ENCODE results near the gene CYB5D1.

The CYB5D1 gene

GRCh38 chr17:7903154-7904103 is 45.6 kb downstream of the CYB5D1 start:
- Histone ChIP-seq H4K20me1 (peaks cover 0 to 96% (median 38%) of the 10 kb centered on the region in 11 experiments; a peak in 16 of 22 replicates), H3K9me3 (replicated peaks in 1 of 11) (no peaks in the 10 kb centered on the region), H3K27ac (no peak overlapping the region)

GRCh38 chr17:7909089-7909488 is 51.3 kb downstream of the CYB5D1 start:
- H3K4me3 ChIP-seq = no peak overlapping the region
- H3K36me3 ChIP-seq = peaks cover 83 to 96% (median 90%) of the 10 kb centered on the region in 11 experiments
- H4K20me1 ChIP-seq = peaks cover 0 to 84% (median 48%) of the 10 kb centered on the region in 11 experiments; a peak in 14 of 22 replicates
- peak overlapping the region in 1 of 11 experiments; percentile 21; a peak in 1 of 22 replicates for H3K9ac ChIP-seq
- no peak for TF ChIP-seq Cebpa-rat (IDR thresholded peaks at IDR 0.05)
- H3K9me3 ChIP-seq (replicated peaks in 1 of 11) = no peaks in the 10 kb centered on the region
- H3K27ac ChIP-seq = no peak overlapping the region
- no peak overlapping the region for H3K4me2 ChIP-seq
- H3K4me1 ChIP-seq = peaks cover 22 to 39% (median 29%) of the 10 kb centered on the region in 10 experiments
- H3K27me3 ChIP-seq = no peaks in the 10 kb centered on the region

More at GRCh38 chr17:7903154-7904103, 45.6 kb downstream of the CYB5D1 start:
- peaks cover 0 to 8% (median 0%) of the 10 kb centered on the region in 10 experiments; a peak in 2 of 20 replicates for H3K4me1 ChIP-seq
- H3K4me2 ChIP-seq = no peak overlapping the region
- peak overlapping the region in 2 of 11 experiments; percentile 4 to 9; a peak in 1 of 22 replicates for H3K9ac ChIP-seq
- H3K4me3 ChIP-seq = no peak overlapping the region
- no peaks in the 10 kb centered on the region for H3K27me3 ChIP-seq
- H3K36me3 ChIP-seq = peaks cover 100% of the 10 kb centered on the region in 11 experiments
- no peak for TF ChIP-seq Cebpa-rat (IDR thresholded peaks at IDR 0.05)

GRCh38 chr17:7910281-7910680 is 52.5 kb downstream of the CYB5D1 start:
- peak overlapping the region in 1 of 11 experiments; percentile 68; a peak in 1 of 22 replicates for H3K27ac ChIP-seq
- H3K9me3 ChIP-seq (replicated peaks in 1 of 11) = no peaks in the 10 kb centered on the region
- peak overlapping the region in 9 of 11 experiments; percentile 10 to 59 (median 21); a peak in 7 of 22 replicates for H3K9ac ChIP-seq
- no peak overlapping the region for H3K4me3 ChIP-seq
- peaks cover 0 to 73% (median 42%) of the 10 kb centered on the region in 11 experiments; a peak in 14 of 22 replicates for H4K20me1 ChIP-seq
- no peaks in the 10 kb centered on the region for H3K27me3 ChIP-seq
- H3K36me3 ChIP-seq = peaks cover 72 to 86% (median 78%) of the 10 kb centered on the region in 11 experiments
- H3K4me1 ChIP-seq = peaks cover 34 to 51% (median 41%) of the 10 kb centered on the region in 10 experiments
- no peak for TF ChIP-seq Cebpa-rat (IDR thresholded peaks at IDR 0.05)
- H3K4me2 ChIP-seq = no peak overlapping the region

- no peaks in the 10 kb centered on the region for H3K9me3 ChIP-seq (replicated peaks in 1 of 11)
- peaks cover 0 to 69% (median 40%) of the 10 kb centered on the region in 11 experiments; a peak in 14 of 22 replicates for H4K20me1 ChIP-seq
- peaks cover 67 to 81% (median 74%) of the 10 kb centered on the region in 11 experiments for H3K36me3 ChIP-seq
- no peak overlapping the region for H3K4me3 ChIP-seq
- H3K27me3 ChIP-seq = no peaks in the 10 kb centered on the region
- peak overlapping the region in 1 of 11 experiments; percentile 55; a peak in 1 of 22 replicates for H3K4me2 ChIP-seq
- peaks cover 37 to 52% (median 42%) of the 10 kb centered on the region in 10 experiments for H3K4me1 ChIP-seq
- peak overlapping the region in 8 of 11 experiments; percentile 14 to 64 (median 58); a peak in 7 of 22 replicates for H3K9ac ChIP-seq
- no peak for TF ChIP-seq Cebpa-rat (IDR thresholded peaks at IDR 0.05)
- H3K27ac ChIP-seq = peak overlapping the region in 1 of 11 experiments; percentile 68; a peak in 1 of 22 replicates
These were observed 52.9 kb downstream of the CYB5D1 start for GRCh38 chr17:7910711-7911110.

GRCh38 chr17:7911116-7911515 is 53.3 kb downstream of the CYB5D1 start:
- Histone ChIP-seq H3K9me3 (replicated peaks in 1 of 11) (peaks cover 0 to 1% (median 0%) of the 10 kb centered on the region in 11 experiments; a peak in 2 of 22 replicates), H3K27ac (peak overlapping the region in 6 of 11 experiments; percentile 17 to 68 (median 52); a peak in 9 of 22 replicates), H3K36me3 (peaks cover 63 to 77% (median 70%) of the 10 kb centered on the region in 11 experiments), H3K4me3 (no peak overlapping the region), H3K4me1 (peaks cover 39 to 55% (median 43%) of the 10 kb centered on the region in 10 experiments), H4K20me1 (peaks cover 0 to 65% (median 36%) of the 10 kb centered on the region in 11 experiments; a peak in 14 of 22 replicates), H3K9ac (peak overlapping the region; percentile 16 to 64 (median 57); a peak in 16 of 22 replicates), H3K4me2 (peak overlapping the region in 4 of 11 experiments; percentile 37 to 55 (median 46); a peak in 7 of 22 replicates), H3K27me3 (no peaks in the 10 kb centered on the region)
- TF ChIP-seq Cebpa-rat (IDR thresholded peaks at IDR 0.05) = no peak

All from BLaER1 treated with 17β-estradiol and CSF1 and Interleukin-3, amounts not matched to agents 10 nM and 100 nM (cell line).